ENCODE measurements around the gene CAPZB. TPM values are rescaled to one million over a fixed set of nuclear protein-coding genes. Genes with fewer than 3 reads are reported as not detected.

CAPZB gene
- total RNA-seq, 1 donor from 2014 or later: 326 TPM

GRCh38 chr1:19445417-19446342 lies 39.7 kb downstream of the CAPZB start:
- Mint-ChIP-seq H3K27me3 (ENCODE audit: unreplicated experiment) (peaks cover 8% of the 10 kb centered on the region), H3K36me3 (ENCODE audit: unreplicated experiment) (no peaks in the 10 kb centered on the region), H3K27ac (ENCODE audit: unreplicated experiment) (peak overlapping the region; percentile 44), H3K9me3 (ENCODE audit: unreplicated experiment) (peaks cover 7% of the 10 kb centered on the region), H3K4me1 (ENCODE audit: low read depth, unreplicated experiment) (peaks cover 63% of the 10 kb centered on the region), H3K4me3 (ENCODE audit: unreplicated experiment) (peak overlapping the region; percentile 61)
- TF ChIP-seq, protein P1, sequence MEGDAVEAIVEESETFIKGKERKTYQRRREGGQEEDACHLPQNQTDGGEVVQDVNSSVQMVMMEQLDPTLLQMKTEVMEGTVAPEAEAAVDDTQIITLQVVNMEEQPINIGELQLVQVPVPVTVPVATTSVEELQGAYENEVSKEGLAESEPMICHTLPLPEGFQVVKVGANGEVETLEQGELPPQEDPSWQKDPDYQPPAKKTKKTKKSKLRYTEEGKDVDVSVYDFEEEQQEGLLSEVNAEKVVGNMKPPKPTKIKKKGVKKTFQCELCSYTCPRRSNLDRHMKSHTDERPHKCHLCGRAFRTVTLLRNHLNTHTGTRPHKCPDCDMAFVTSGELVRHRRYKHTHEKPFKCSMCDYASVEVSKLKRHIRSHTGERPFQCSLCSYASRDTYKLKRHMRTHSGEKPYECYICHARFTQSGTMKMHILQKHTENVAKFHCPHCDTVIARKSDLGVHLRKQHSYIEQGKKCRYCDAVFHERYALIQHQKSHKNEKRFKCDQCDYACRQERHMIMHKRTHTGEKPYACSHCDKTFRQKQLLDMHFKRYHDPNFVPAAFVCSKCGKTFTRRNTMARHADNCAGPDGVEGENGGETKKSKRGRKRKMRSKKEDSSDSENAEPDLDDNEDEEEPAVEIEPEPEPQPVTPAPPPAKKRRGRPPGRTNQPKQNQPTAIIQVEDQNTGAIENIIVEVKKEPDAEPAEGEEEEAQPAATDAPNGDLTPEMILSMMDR (IDR thresholded peaks at IDR 0.05; ENCODE audit: partially characterized antibody, unreplicated experiment): no peak
- DNase-seq: no peak

- Mint-ChIP-seq H3K27me3 (ENCODE audit: unreplicated experiment) (peaks cover 8% of the 10 kb centered on the region), H3K4me3 (ENCODE audit: unreplicated experiment) (peak overlapping the region; percentile 46), H3K4me1 (ENCODE audit: low read depth, unreplicated experiment) (peaks cover 67% of the 10 kb centered on the region), H3K27ac (ENCODE audit: unreplicated experiment) (peak overlapping the region; percentile 68), H3K9me3 (ENCODE audit: unreplicated experiment) (peaks cover 7% of the 10 kb centered on the region), H3K36me3 (ENCODE audit: unreplicated experiment) (no peaks in the 10 kb centered on the region)
- DNase-seq: no peak
- TF ChIP-seq, protein P1 (IDR thresholded peaks at IDR 0.05; ENCODE audit: partially characterized antibody, unreplicated experiment): no peak
Observed at GRCh38 chr1:19444296-19445021, 40.9 kb downstream of the CAPZB start.

- H3K27ac Mint-ChIP-seq (ENCODE audit: unreplicated experiment): no peak overlapping the region
Observed at GRCh38 chr1:19443326-19443725, 42.0 kb downstream of the CAPZB start.

GRCh38 chr1:19442154-19443096 lies 42.9 kb downstream of the CAPZB start:
- TF ChIP-seq, protein P1 (IDR thresholded peaks at IDR 0.05; ENCODE audit: partially characterized antibody, unreplicated experiment): no peak
- Mint-ChIP-seq H3K36me3 (ENCODE audit: unreplicated experiment) (no peaks in the 10 kb centered on the region), H3K9me3 (ENCODE audit: unreplicated experiment) (peaks cover 2% of the 10 kb centered on the region), H3K4me1 (ENCODE audit: low read depth, unreplicated experiment) (peaks cover 65% of the 10 kb centered on the region), H3K27me3 (ENCODE audit: unreplicated experiment) (peaks cover 1% of the 10 kb centered on the region), H3K4me3 (ENCODE audit: unreplicated experiment) (no peak overlapping the region), H3K27ac (ENCODE audit: unreplicated experiment) (no peak overlapping the region)
- no peak for DNase-seq

More at GRCh38 chr1:19443326-19443725, 42.0 kb downstream of the CAPZB start:
- H3K4me3 Mint-ChIP-seq (ENCODE audit: unreplicated experiment): no peak overlapping the region
- H3K9me3 Mint-ChIP-seq (ENCODE audit: unreplicated experiment): peaks cover 2% of the 10 kb centered on the region
- DNase-seq: no peak
- TF ChIP-seq, protein P1 (IDR thresholded peaks at IDR 0.05; ENCODE audit: partially characterized antibody, unreplicated experiment): no peak
- peaks cover 64% of the 10 kb centered on the region for H3K4me1 Mint-ChIP-seq (ENCODE audit: low read depth, unreplicated experiment)
- H3K27me3 Mint-ChIP-seq (ENCODE audit: unreplicated experiment): peaks cover 3% of the 10 kb centered on the region
- no peaks in the 10 kb centered on the region for H3K36me3 Mint-ChIP-seq (ENCODE audit: unreplicated experiment)
